NOMO-1 (cell line): ENCODE data around the gene AGPAT3.

Experiments
- DNase-seq, 2 experiments: peaks; one replicate each; lab custom pipeline; 2025; ENCODE audit not compliant: unreplicated experiment in 2 of 2; lab: John Stamatoyannopoulos, UW

Gene AGPAT3

GRCh38 chr21:43861706-43862105 is 3.3 kb upstream of the AGPAT3 start:
- no peak for DNase-seq

DNA sequence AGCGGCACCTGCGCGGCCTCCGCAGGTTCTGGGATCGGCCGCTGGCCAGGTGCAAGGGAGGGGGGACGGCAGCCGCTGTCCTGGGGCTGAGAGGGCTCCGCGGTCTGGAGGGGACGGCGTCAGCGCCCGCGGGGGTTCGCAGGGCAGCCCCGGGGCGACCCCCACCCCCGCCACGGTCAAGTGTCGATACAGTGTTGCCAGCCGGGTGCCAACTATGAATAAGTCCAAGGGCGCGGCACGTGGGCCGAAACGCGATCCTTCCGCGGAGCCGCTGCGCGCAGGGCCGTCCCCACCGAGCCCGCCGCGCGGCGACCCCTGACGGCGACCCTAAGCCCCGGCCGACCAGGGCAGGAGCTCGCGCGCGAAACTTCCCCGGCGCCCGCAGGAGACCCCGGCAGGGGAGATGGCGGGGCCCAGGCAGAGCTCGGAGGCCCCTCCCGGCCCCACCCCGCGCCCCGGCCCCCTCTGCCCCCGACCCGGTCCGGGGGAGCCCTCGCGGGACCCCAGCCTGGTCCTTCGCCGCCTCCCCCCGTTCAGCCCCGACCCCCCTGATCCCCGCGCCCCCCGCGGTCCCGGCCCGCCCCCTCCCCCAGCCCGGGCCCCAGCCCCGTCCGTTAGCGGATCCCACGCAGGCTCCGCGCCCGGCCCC is 586 bp upstream of the AGPAT3 start:
- DNase-seq: peak in 1 of 2 experiments; percentile 12

- peak in 1 of 2 experiments; percentile 17 for DNase-seq
Measured at GRCh38 chr21:43865540-43866259, 677 bp downstream of the AGPAT3 start.

DNA sequence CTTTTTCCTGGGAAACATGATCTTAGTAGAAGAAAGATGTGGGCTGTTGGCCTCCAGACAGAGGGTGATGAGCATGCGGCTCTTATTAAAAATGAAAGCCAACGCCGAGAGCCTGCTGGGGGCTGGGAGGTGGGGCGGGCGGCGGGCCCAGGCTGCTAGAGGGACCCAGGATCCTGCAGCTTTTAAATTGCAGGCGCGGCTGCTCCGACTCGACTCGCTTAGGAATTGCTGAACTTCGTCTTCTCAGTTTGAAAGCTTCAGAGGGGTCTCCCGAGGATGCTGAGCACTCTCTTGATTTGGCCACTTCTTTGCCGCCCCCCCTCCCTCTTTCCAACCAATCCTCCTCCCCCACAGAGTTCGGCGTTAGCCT is 1.2 kb downstream of the AGPAT3 start:
- DNase-seq: peak in 1 of 2 experiments; percentile 9

GRCh38 chr21:43866659-43867331 is 1.8 kb downstream of the AGPAT3 start:
- no peak for DNase-seq

GRCh38 chr21:43867332-43867703 is 2.3 kb downstream of the AGPAT3 start:
- no peak for DNase-seq

- DNase-seq: no peak
Measured at GRCh38 chr21:43867948-43868347, 2.9 kb downstream of the AGPAT3 start.

DNA sequence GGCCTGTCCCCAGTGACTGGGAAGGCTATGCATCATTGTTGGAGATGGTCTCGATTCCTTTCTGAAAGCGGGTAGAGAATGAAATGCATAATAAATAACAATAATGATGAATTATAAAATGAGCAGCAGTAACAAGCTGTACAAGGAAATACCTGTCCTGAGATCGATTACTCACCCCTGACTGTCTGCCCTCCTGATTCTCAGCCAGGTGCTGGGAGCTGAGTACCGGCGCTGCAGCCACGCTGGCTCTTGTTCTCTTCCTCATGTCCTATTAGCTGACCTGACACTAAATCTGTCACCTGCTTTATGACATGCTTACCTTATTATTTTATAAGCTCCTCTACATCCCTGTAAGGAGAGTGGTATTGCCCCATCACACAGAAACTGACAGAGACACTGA is 3.4 kb downstream of the AGPAT3 start:
- DNase-seq: no peak

DNA sequence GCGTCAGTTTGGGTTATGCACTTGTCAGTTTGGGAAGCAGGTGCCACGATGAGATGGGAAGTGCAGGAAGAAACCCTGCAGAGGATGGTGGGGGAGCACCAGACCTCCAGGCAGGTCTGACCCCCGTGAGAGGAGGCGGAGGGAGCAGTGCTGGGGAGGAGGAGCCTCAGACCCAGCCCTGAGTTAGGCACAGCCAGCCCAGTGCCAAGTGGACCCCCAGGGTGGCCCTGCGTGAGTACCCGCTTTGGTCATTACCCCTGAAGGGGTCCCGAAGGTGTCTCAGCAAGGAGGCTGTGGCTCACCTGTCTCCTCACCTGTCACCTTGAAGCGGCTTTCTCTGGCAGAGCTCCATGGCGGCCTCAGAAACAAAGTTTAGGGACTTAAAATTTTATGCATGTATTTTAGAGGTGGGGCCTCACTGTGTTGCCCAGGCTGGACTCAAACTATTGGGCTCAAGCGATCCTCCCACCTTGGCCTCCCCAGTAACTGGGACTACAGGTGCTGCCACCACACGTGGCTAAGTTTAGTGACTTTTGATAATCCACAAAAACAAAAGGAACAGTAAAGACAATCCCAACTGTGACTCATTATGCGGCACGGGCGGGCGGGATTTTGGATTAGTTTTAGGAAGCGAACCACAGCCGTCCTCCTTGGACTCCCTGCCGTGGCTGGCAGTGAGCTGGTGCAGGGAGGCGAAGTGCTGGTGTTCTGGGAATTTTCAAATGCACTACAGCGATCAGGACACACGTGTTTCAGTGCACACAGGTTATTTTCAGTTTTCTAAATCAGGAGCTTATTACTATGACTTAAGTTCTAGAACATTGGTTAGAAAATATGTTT is 4.7 kb downstream of the AGPAT3 start:
- no peak for DNase-seq

DNA sequence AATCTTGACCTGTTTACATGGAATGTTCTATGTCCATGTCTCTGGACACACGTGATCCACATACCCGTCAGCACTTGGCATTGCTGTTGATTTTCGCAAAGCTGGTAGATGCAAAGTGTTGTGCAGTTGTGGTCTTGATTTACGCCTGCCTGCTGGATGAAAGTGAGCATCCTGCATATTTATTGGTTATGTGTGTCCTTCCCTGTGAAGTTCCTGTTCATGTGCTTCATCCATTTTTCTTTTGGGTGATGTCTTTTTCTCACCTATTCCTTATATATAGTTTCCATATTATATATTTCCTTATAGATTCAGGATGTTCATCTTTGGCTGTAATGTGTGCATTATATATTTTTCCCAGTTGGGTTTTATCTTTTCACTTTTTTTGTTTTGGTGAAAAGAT is 6.5 kb downstream of the AGPAT3 start:
- DNase-seq: no peak

GRCh38 chr21:43872531-43873197 is 7.6 kb downstream of the AGPAT3 start:
- no peak for DNase-seq

DNA sequence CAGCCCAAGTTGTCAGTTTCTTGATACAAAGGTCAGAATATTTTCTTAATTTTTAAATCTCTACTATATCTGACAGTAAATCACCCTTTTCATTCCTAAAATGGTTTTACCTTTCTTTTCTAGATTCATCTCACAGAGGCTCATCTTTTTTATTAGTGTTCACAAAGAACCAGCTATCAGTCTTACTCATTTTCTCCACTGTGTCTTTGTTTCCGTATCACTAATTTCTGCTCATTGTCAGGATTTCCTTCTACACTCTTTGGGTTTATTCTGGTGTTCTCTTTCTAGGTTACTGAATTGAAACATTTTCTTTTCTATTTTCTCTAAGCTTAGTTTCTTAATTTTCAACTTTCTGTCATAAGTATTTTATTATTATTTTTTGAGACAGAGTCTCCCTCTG is 8.7 kb downstream of the AGPAT3 start:
- no peak for DNase-seq

- no peak for DNase-seq
Measured at GRCh38 chr21:43874085-43874805, 9.2 kb downstream of the AGPAT3 start.

DNA sequence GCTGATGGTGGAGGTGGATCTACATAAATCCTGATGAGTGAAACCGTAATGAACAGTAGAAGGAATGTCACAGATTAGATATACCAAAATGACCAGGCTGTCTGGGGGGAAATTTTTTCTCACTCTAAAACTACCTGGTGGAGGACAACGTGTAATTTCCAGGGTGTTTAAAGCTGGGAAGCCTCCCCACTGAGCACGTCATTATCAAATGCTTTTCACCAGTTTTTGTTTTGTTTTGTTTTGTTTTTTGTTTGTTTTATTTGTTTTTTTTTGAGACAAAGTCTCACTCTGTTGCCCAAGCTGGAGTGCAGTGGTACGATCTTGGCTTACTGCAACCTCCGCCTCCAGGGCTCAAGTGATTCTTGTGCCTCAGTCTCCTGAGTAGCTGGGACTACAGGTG is 11.6 kb downstream of the AGPAT3 start:
- no peak for DNase-seq

GRCh38 chr21:43877936-43878575 is 13.0 kb downstream of the AGPAT3 start:
- DNase-seq: no peak

GRCh38 chr21:43879348-43880110 is 14.5 kb downstream of the AGPAT3 start:
- no peak for DNase-seq

GRCh38 chr21:43880111-43880985 is 15.3 kb downstream of the AGPAT3 start:
- no peak for DNase-seq

DNA sequence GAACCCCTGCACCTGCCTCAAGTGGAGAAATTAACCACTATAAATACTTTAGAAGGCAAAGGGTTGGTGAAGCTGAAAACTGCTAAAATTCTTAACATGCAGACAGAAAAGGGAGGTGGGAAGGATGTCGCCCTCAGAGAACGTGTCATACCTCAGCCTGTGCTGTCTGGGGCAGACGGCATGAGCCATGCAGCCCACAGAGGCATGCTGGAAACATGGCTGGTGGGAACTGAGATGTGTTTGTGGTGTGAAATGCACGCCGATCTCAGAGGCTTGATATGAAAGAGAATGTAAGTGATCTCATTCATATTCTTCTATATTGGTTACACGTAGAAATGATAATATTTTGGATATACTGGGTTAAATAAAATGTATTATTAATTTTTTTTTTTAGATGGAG is 16.3 kb downstream of the AGPAT3 start:
- DNase-seq: no peak
